HUES48 (cell line): ENCODE results near the gene SLC4A9.

Source experiments
- H3K27ac ChIP-seq: one replicate; pipeline ENCODE4 v1.7.0; 2013; ENCODE audit warnings: low read depth, low read length, inconsistent platforms
- H3K27me3 ChIP-seq: 2 replicates; pipeline ENCODE4 v1.6.1; 2013; ENCODE audit warnings: mild to moderate bottlenecking, low read length; ENCODE audit not compliant: control insufficient read depth, insufficient read depth
- H3K36me3 ChIP-seq: 2 replicates; pipeline ENCODE4 v1.6.1; 2013; ENCODE audit warnings: low read length; ENCODE audit not compliant: control insufficient read depth, insufficient read depth
- H3K4me1 ChIP-seq: 2 replicates; pipeline ENCODE4 v1.6.1; 2013; ENCODE audit warnings: mild to moderate bottlenecking, low read length; ENCODE audit not compliant: control insufficient read depth, insufficient read depth
- H3K4me3 ChIP-seq: 2 replicates; pipeline ENCODE4 v1.5.1; 2013; ENCODE audit warnings: mild to moderate bottlenecking, low read depth, low read length
- H3K9ac ChIP-seq: 2 replicates; pipeline ENCODE4 v1.6.1; 2013; ENCODE audit warnings: mild to moderate bottlenecking, low read depth, low read length, moderate library complexity
- H3K9me3 ChIP-seq: 2 replicates; pipeline ENCODE4 v1.6.1; 2013; ENCODE audit warnings: low read length; ENCODE audit not compliant: control insufficient read depth, insufficient read depth

The SLC4A9 gene

GRCh38 chr5:140398379-140398811, 38.4 kb downstream of the SLC4A9 start:
- Histone ChIP-seq H3K9ac (no peak overlapping the region), H3K27ac (peak overlapping the region; percentile 51), H3K9me3 (no peaks in the 10 kb centered on the region), H3K27me3 (no peaks in the 10 kb centered on the region), H3K4me3 (no peak overlapping the region), H3K4me1 (peaks cover 10% of the 10 kb centered on the region), H3K36me3 (no peaks in the 10 kb centered on the region)

- no peaks in the 10 kb centered on the region for H3K9me3 ChIP-seq
- peak overlapping the region; percentile 79 for H3K9ac ChIP-seq
- no peaks in the 10 kb centered on the region for H3K27me3 ChIP-seq
- peak overlapping the region; percentile 95 for H3K27ac ChIP-seq
- H3K4me3 ChIP-seq = peak overlapping the region; percentile 88
- peaks cover 15% of the 10 kb centered on the region for H3K4me1 ChIP-seq
- peaks cover 4% of the 10 kb centered on the region; the same call in 1 of the 2 replicates for H3K36me3 ChIP-seq
These were observed 40.2 kb downstream of the SLC4A9 start for GRCh38 chr5:140399979-140400729.

GRCh38 chr5:140400730-140401361, 40.9 kb downstream of the SLC4A9 start:
- H3K9me3 ChIP-seq = no peaks in the 10 kb centered on the region
- H3K9ac ChIP-seq = peak overlapping the region; percentile 79
- H3K36me3 ChIP-seq = peaks cover 6% of the 10 kb centered on the region; the same call in 1 of the 2 replicates
- peak overlapping the region; percentile 88 for H3K4me3 ChIP-seq
- peaks cover 15% of the 10 kb centered on the region for H3K4me1 ChIP-seq
- peak overlapping the region; percentile 95 for H3K27ac ChIP-seq
- no peaks in the 10 kb centered on the region for H3K27me3 ChIP-seq

GRCh38 chr5:140401362-140402257, 41.6 kb downstream of the SLC4A9 start, which contains the start of gene ANKHD1:
Gene ANKHD1, plus strand, starts transcription at chr5:140401833. Its CDS starts 135 bp downstream, at chr5:140401968.
- Histone ChIP-seq H3K27me3 (no peaks in the 10 kb centered on the region), H3K9ac (peak within 1 kb of the TSS; percentile 82), H3K36me3 (peaks cover 6% of the 10 kb centered on the region; the same call in 1 of the 2 replicates), H3K4me3 (peak within 1 kb of the TSS; percentile 88), H3K9me3 (no peaks in the 10 kb centered on the region), H3K27ac (peak within 1 kb of the TSS; percentile 95), H3K4me1 (peaks cover 20% of the 10 kb centered on the region)

GRCh38 chr5:140402258-140403074, 42.5 kb downstream of the SLC4A9 start:
- peak overlapping the region; percentile 82 for H3K9ac ChIP-seq
- H3K27me3 ChIP-seq = no peaks in the 10 kb centered on the region
- peak overlapping the region; percentile 94 for H3K27ac ChIP-seq
- peaks cover 24% of the 10 kb centered on the region for H3K4me1 ChIP-seq
- no peaks in the 10 kb centered on the region for H3K9me3 ChIP-seq
- peaks cover 6% of the 10 kb centered on the region; the same call in 1 of the 2 replicates for H3K36me3 ChIP-seq
- peak overlapping the region; percentile 88 for H3K4me3 ChIP-seq

- no peaks in the 10 kb centered on the region for H3K9me3 ChIP-seq
- H3K4me3 ChIP-seq = peak overlapping the region; percentile 43
- H3K9ac ChIP-seq = no peak overlapping the region
- no peak overlapping the region for H3K27ac ChIP-seq
- H3K27me3 ChIP-seq = no peaks in the 10 kb centered on the region
- peaks cover 10% of the 10 kb centered on the region; the same call in 1 of the 2 replicates for H3K36me3 ChIP-seq
- H3K4me1 ChIP-seq = peaks cover 18% of the 10 kb centered on the region
These were observed 43.6 kb downstream of the SLC4A9 start for GRCh38 chr5:140403613-140404012.

GRCh38 chr5:140408750-140409241, 48.8 kb downstream of the SLC4A9 start:
- Histone ChIP-seq H3K36me3 (peaks cover 14% of the 10 kb centered on the region; the same call in 1 of the 2 replicates), H3K4me1 (peaks cover 10% of the 10 kb centered on the region), H3K4me3 (no peak overlapping the region), H3K27me3 (no peaks in the 10 kb centered on the region), H3K9ac (no peak overlapping the region), H3K27ac (no peak overlapping the region), H3K9me3 (no peaks in the 10 kb centered on the region)

- Histone ChIP-seq H3K36me3 (peaks cover 6% of the 10 kb centered on the region; the same call in 1 of the 2 replicates), H3K27me3 (no peaks in the 10 kb centered on the region), H3K4me1 (no peaks in the 10 kb centered on the region), H3K9me3 (no peaks in the 10 kb centered on the region), H3K27ac (no peak overlapping the region), H3K9ac (no peak overlapping the region), H3K4me3 (no peak overlapping the region)
These were observed 53.2 kb downstream of the SLC4A9 start for GRCh38 chr5:140413230-140413629.

GRCh38 chr5:140417235-140417634, 57.2 kb downstream of the SLC4A9 start:
- Histone ChIP-seq H3K9ac (no peak overlapping the region), H3K4me3 (no peak overlapping the region)

More at GRCh38 chr5:140417235-140417634, 57.2 kb downstream of the SLC4A9 start:
- Histone ChIP-seq H3K4me1 (no peaks in the 10 kb centered on the region), H3K27ac (no peak overlapping the region), H3K27me3 (no peaks in the 10 kb centered on the region), H3K9me3 (no peaks in the 10 kb centered on the region), H3K36me3 (peaks cover 4% of the 10 kb centered on the region; the same call in 1 of the 2 replicates)
